Omental fat pad (tissue), 4 donors: ENCODE data around the gene PODN. TPM values are rescaled to one million over a fixed set of nuclear protein-coding genes. Genes with fewer than 3 reads are reported as not detected.
A peak's percentile ranks its signal among the peaks of the same experiment; 100 is the strongest.

Source experiments
- ATAC-seq: fragments of 150-250 bp; one replicate; pipeline ENCODE4 v1.9.1; 2016; ENCODE audit warnings: mild to moderate bottlenecking, moderate library complexity; ENCODE audit not compliant: low FRiP score
- DNase-seq: peaks from one replicate; pipeline ENCODE4 v3.0.0-alpha.2; 2019; ENCODE audit warnings: low spot score
- total RNA-seq, 4 donors: library from RNA; depleted of rRNA; stranded (reverse); fragments of >200 nt; gene quantifications; one replicate each; pipeline ENCODE4 v1.1.0, GENCODE V29; 2016
- TF ChIP-seq, protein P1 (sequence below), 3 donors: fragments of 450-650 bp; IDR thresholded peaks; one replicate each; pipeline ENCODE4 v1.5.1; 2016 to 2017; ENCODE audit warnings: antibody characterized with exemption in 3 of 3, mild to moderate bottlenecking in 3 of 3, moderate library complexity in 2 of 3

The PODN gene
- total RNA-seq, 4 donors from 2014 or later = 99.8 to 440 (median 251) TPM

DNA sequence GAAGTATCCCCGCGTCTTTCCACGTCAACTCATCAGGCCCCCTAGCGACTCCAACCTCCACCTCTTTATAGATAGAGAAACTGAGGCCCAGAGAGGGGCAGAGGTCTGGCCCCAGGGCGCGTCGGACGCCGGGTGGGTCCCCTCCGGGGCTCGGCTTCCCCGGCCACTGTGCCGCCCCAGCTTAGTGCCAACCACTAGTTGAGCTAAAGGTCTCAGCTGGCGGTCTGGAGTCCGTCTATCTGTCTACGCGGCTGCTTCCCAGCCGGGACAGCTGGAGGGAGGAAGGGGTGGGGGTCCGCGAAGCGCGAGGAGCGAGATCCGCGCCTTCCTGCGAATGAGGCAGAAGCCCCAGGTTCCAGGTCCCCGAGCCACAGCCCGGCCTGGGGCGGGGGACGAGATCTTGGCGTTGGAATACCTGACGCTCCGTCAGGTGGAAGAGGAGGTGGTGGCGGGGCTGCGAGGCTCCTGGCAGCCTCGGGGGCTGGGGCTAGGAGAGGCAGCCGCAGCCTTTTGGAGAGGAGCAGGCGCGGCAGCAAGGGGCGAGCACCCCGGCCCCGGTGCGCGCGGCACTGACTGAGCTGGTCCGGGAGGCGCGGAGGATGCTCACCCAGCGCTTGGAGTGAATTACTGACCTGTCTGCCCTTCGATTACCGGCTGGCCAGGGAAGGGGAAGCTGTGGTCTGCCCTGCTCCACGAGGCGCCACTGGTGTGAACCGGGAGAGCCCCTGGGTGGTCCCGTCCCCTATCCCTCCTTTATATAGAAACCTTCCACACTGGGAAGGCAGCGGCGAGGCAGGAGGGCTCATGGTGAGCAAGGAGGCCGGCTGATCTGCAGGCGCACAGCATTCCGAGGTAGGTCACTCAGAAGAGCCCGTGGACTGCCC lies 937 bp downstream of the PODN start:
- DNase-seq (no peak), ATAC-seq (peak; percentile 21)
- TF ChIP-seq, protein P1, sequence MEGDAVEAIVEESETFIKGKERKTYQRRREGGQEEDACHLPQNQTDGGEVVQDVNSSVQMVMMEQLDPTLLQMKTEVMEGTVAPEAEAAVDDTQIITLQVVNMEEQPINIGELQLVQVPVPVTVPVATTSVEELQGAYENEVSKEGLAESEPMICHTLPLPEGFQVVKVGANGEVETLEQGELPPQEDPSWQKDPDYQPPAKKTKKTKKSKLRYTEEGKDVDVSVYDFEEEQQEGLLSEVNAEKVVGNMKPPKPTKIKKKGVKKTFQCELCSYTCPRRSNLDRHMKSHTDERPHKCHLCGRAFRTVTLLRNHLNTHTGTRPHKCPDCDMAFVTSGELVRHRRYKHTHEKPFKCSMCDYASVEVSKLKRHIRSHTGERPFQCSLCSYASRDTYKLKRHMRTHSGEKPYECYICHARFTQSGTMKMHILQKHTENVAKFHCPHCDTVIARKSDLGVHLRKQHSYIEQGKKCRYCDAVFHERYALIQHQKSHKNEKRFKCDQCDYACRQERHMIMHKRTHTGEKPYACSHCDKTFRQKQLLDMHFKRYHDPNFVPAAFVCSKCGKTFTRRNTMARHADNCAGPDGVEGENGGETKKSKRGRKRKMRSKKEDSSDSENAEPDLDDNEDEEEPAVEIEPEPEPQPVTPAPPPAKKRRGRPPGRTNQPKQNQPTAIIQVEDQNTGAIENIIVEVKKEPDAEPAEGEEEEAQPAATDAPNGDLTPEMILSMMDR (IDR thresholded peaks at IDR 0.05) = no peak

DNA sequence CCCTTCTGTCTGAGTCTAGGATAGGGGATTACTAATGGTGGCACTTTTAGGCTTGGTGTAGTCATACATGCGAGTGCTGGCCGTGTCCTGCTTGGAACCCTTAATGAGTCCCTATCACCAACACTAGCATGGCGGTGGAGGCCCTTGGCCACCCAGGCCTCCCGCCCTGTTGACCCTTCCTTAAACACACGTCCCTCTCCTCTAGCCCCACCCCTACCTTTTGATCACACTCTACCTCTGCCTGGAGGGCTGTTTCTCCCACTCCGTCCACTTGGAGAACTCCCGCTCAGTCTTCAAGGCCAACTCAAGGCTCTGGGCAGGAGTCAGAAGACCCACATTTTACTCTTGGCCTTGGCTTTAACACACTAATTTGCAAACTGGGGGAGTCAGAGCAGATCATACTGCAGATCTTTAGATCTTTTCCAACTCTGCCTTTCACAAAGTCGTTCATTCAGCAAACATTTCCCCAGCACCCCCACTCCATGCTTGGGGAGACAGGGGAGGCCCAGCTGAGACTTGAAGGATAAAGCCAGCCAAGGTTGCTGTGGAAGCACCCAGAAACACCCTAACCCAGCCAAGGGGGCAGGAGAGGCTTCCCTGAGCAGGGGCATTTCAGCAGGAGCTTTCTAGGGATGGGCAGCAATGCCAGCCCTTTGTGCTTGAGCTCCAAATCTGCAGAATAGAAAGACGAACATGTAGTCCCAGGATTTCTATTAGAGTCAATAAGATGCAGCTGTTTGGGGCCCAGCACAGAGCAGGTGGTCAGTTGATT lies 1.9 kb downstream of the PODN start:
- TF ChIP-seq, protein P1 (IDR thresholded peaks at IDR 0.05) = no peak
- no peak for DNase-seq
- ATAC-seq = peak; percentile 1

DNA sequence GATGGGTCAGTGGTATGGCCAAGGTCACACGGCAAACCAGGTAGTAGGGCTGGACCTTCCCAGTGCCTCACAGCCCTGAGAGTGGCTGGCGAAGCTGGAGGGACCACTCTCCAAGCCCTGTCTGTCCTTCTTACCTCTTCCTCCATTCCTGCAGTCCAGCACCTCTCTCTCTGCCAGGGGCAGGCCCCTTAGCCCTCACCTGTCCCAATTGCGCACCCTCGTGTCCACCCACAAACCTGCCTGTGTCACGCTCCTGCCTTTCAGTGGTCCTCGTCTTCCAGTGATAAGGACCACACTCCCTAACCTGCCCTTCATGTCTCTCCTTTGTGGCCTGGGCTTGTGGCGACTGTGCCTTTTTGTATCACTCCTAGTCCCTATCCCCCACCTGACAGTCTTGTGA lies 3.4 kb downstream of the PODN start:
- TF ChIP-seq, protein P1 (IDR thresholded peaks at IDR 0.05) = no peak
- ATAC-seq = no peak
- no peak for DNase-seq

DNA sequence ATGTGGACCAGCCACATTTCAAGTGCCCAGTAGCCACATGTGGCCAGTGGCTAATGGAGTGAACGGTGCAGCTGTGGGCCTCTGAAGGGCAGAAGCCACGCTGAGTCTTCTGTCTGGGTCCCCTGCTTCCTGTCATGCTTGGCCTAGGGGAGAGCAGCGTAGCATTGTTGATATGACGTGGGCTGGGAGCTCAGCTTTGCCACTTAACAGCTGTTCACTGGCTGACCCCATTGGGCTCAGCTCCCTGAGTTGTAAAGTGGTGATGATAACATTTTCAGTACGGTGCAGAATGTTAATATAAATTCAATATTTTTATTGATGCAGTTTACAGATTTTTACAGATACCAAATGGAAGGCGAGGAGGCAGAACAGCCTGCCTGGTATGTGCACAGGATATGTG lies 4.5 kb downstream of the PODN start:
- TF ChIP-seq, protein P1 (IDR thresholded peaks at IDR 0.05) = no peak
- DNase-seq = no peak

DNA sequence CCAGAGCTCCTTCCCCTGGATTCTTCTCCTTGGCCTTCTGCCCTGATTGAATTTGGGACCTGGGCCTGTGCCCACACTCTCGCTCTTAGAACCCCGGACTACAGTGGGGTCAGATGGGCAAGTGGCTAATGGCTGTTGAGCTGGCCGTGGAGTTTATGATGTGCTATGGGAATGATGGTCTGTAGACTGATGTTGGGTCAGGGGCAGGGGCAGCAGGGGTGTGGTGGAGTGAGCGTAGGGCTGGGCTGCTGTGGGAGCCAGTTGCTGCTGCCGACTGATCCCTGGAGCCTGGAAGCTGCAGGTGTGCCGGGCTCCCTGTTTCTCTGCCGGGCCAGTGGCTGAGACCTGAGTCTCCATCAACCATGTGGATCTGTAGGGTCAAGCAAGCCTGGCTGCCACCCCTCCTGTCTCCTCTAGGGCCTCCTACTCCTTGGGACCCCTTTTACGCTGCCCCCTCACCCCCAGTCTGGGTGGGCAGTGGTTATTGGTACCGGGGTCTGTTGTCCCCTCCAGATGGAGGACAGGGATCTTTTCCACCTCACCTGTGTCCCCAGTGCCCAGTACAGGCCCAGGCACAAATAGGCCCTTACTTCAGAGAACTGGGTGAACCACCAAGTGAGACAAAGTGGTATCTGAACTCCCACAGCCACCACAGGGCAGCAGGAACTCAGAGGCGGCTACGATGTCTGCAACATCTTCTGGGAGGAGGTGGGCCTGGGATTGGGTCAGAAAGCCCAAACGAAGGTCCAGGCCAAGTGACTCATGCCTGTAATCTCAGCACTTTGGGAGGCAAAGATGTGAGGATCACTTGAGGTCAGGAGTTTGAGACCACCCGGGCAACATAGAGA lies 5.1 kb downstream of the PODN start:
- no peak for ATAC-seq
- TF ChIP-seq, protein P1 (IDR thresholded peaks at IDR 0.05) = no peak
- no peak for DNase-seq

More for the DNA sequence above, 4.5 kb downstream of the PODN start:
- no peak for ATAC-seq

DNA sequence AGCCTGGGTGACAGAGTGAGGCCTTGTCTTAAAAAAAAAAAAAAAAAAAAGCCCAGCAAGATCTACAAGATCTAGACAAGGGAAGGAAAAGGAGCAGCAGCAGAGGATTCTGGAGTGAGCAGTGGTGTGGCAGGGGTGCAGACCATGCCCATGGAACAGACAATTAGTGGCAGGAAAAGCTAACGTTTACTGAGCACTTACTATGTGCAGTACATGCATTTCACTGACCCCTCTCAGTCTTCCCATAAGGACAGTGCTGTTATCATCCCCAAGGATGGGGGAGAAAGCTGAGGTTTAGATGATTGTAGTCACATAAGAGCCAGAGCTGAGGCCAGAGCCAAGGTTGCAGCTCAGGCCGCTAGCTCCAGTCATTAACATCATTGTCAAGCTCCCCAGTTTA lies 5.9 kb downstream of the PODN start:
- DNase-seq (no peak), ATAC-seq (no peak)
- TF ChIP-seq, protein P1 (IDR thresholded peaks at IDR 0.05) = no peak
